Activated CD4-positive, CD25-positive, alpha-beta regulatory T cell (primary cell): Measurements from ENCODE around the gene CFAP68.
"Not testable (repeated sequence)": the region's sequence is repeated elsewhere in the genome, so short reads cannot be mapped to it uniquely, and the experiment has no call there.

ENCODE experiments used
- DNase-seq, 4 experiments: peaks; one replicate each; lab custom pipeline; 2025; lab: John Stamatoyannopoulos, UW

CFAP68 gene

GRCh38 chr11:111870886-111871692, 8.3 kb upstream of the CFAP68 start, which contains the start of gene ALG9:
TSS of gene ALG9 (minus strand) at chr11:111871581. CDS start at chr11:111871482, 99 bp downstream.
- DNase-seq, result peak; percentile 70 to 89 (median 82)

- no peak for DNase-seq
These were observed 7.6 kb upstream of the CFAP68 start for GRCh38 chr11:111871693-111872161.

- DNase-seq, result no peak
These were observed 924 bp upstream of the CFAP68 start for GRCh38 chr11:111878385-111878848.

- no peak for DNase-seq
These were observed 258 bp downstream of the CFAP68 start for GRCh38 chr11:111879637-111879960.

- DNase-seq, result no peak
These were observed 2.9 kb downstream of the CFAP68 start for GRCh38 chr11:111882202-111882601.

- not testable (repeated sequence) for DNase-seq
These were observed 5.7 kb downstream of the CFAP68 start for GRCh38 chr11:111885053-111885452.

GRCh38 chr11:111886032-111886431, 6.7 kb downstream of the CFAP68 start:
- DNase-seq, result no peak

- no peak for DNase-seq
These were observed 7.5 kb downstream of the CFAP68 start for GRCh38 chr11:111886844-111887243.

- DNase-seq, result no peak
These were observed 26.1 kb downstream of the CFAP68 start for GRCh38 chr11:111905411-111905810.

GRCh38 chr11:111906680-111907079, 27.3 kb downstream of the CFAP68 start:
- DNase-seq, result no peak

- DNase-seq, result no peak
These were observed 29.4 kb downstream of the CFAP68 start for GRCh38 chr11:111908639-111909305.

GRCh38 chr11:111909378-111909777, 30.0 kb downstream of the CFAP68 start:
- no peak for DNase-seq

- no peak for DNase-seq
These were observed 31.6 kb downstream of the CFAP68 start for GRCh38 chr11:111910676-111911562.

- DNase-seq, result no peak
These were observed 32.4 kb downstream of the CFAP68 start, which contains the start of gene CRYAB for GRCh38 chr11:111911563-111912401. TSS of gene CRYAB (minus strand) at chr11:111911770. CDS start at chr11:111911724, 46 bp downstream.

- DNase-seq, result no peak
These were observed 33.2 kb downstream of the CFAP68 start, which contains the start of gene HSPB2 for GRCh38 chr11:111912535-111912934. TSS of gene HSPB2 (plus strand) at chr11:111912734. CDS start at chr11:111912830, 96 bp downstream.

GRCh38 chr11:111913031-111913861, 33.9 kb downstream of the CFAP68 start:
- DNase-seq, result no peak

GRCh38 chr11:111913997-111914396, 34.7 kb downstream of the CFAP68 start:
- DNase-seq, result no peak

- no peak for DNase-seq
These were observed 37.4 kb downstream of the CFAP68 start for GRCh38 chr11:111916768-111917167.

GRCh38 chr11:111917312-111917711, 38.0 kb downstream of the CFAP68 start:
- DNase-seq, result no peak

GRCh38 chr11:111917788-111918187, 38.4 kb downstream of the CFAP68 start:
- DNase-seq, result no peak
